Fibroblast of lung (primary cell): Measurements from ENCODE around the gene KCND2. TPM values are rescaled to one million over a fixed set of nuclear protein-coding genes. Genes with fewer than 3 reads are reported as not detected.

Experiments used
- DNase-seq, 2 donors: peaks; one replicate each; pipeline versions ENCODE4 v3.0.0 to v3.0.0-alpha.2; 2010; ENCODE audit warnings: low read depth in 2 of 2
- H2AFZ ChIP-seq: 2 replicates; pipeline ENCODE4 v1.5.1; 2012; ENCODE audit warnings: low read length, control low read depth, inconsistent platforms
- H3K27ac ChIP-seq: 2 replicates; pipeline ENCODE4 v1.5.1; 2011; ENCODE audit warnings: low read length, control low read depth; ENCODE audit not compliant: insufficient read depth
- H3K27me3 ChIP-seq: 2 replicates; pipeline ENCODE4 v1.5.1; 2011; ENCODE audit warnings: mild to moderate bottlenecking, low read length; ENCODE audit not compliant: control insufficient read depth, insufficient read depth
- H3K36me3 ChIP-seq: 2 replicates; pipeline ENCODE4 v1.5.1; 2011; ENCODE audit warnings: low read length; ENCODE audit not compliant: control insufficient read depth, insufficient read depth
- H3K4me1 ChIP-seq: 2 replicates; pipeline ENCODE4 v1.5.1; 2011; ENCODE audit warnings: low read length; ENCODE audit not compliant: control insufficient read depth, insufficient read depth; ENCODE audit errors: extremely low read depth
- H3K4me2 ChIP-seq: 2 replicates; pipeline ENCODE4 v1.5.1; 2011; ENCODE audit warnings: low read length, control low read depth; ENCODE audit not compliant: insufficient read depth; ENCODE audit errors: extremely low read depth
- H3K4me3 ChIP-seq, 4 experiments: fragments of 200-600 bp in 1 of 4; sonication (generic) in 1 of 4; replicated peaks in 1 of 4; 2 replicates each; pipeline ENCODE4 v1.5.1; 2011 to 2016; ENCODE audit warnings: low read length in 4 of 4, low read depth in 3 of 4, mild to moderate bottlenecking in 3 of 4, control low read depth in 2 of 4, inconsistent platforms in 1 of 4, mixed read lengths in 1 of 4; ENCODE audit not compliant: insufficient read depth in 1 of 4; ENCODE audit errors: control extremely low read depth in 1 of 4
- H3K79me2 ChIP-seq: 2 replicates; pipeline ENCODE4 v1.5.1; 2012; ENCODE audit warnings: mild to moderate bottlenecking, low read length, inconsistent platforms; ENCODE audit not compliant: control insufficient read depth, insufficient read depth
- H3K9ac ChIP-seq: 2 replicates; pipeline ENCODE4 v1.5.1; 2011; ENCODE audit warnings: mild to moderate bottlenecking, low read length, control low read depth; ENCODE audit not compliant: insufficient read depth
- H3K9me3 ChIP-seq: 2 replicates; pipeline ENCODE4 v1.5.1; 2012; ENCODE audit warnings: low read depth, low read length; ENCODE audit not compliant: control insufficient read depth, insufficient read depth
- H4K20me1 ChIP-seq: 2 replicates; pipeline ENCODE4 v1.5.1; 2011; ENCODE audit warnings: low read length; ENCODE audit not compliant: control insufficient read depth, insufficient read depth; ENCODE audit errors: extremely low read depth
- EZH2 ChIP-seq: IDR thresholded peaks from 2 replicates; pipeline ENCODE4 v1.5.1; 2012; ENCODE audit warnings: low read length, control low read depth, mild to moderate bottlenecking; ENCODE audit errors: missing control alignments
- polyA plus RNA-seq, 2 donors: library from polyadenylated mRNA; depleted of rRNA in 1 of 2; stranded (reverse) in 1 of 2; unstranded in 1 of 2; fragments of >200 nt; gene quantifications; 2 replicates each; pipeline ENCODE4 v1.2.1, GENCODE V29; 2011 to 2012; ENCODE audit warnings: missing spikeins in 1 of 2
- total RNA-seq: library from RNA; depleted of rRNA; stranded (reverse); fragments of >200 nt; gene quantifications from 2 replicates; pipeline ENCODE4 v1.2.1, GENCODE V29; 2014
- TF ChIP-seq, protein P1 (sequence below), 2 donors: IDR thresholded peaks in 1 of 2; conservative IDR thresholded peaks in 1 of 2; 1 replicate in 1 of 2; 2 replicates in 1 of 2; pipeline ENCODE4 v1.5.1; 2011 to 2012; ENCODE audit warnings: low read length in 2 of 2, control low read depth in 1 of 2, inconsistent platforms in 1 of 2, low read depth in 1 of 2, mild to moderate bottlenecking in 1 of 2

KCND2 gene
- total and polyA plus RNA-seq, 2 donors (not counting 1 experiment from before 2014, with no cell fraction given): 2.1 to 6.1 TPM

DNA sequence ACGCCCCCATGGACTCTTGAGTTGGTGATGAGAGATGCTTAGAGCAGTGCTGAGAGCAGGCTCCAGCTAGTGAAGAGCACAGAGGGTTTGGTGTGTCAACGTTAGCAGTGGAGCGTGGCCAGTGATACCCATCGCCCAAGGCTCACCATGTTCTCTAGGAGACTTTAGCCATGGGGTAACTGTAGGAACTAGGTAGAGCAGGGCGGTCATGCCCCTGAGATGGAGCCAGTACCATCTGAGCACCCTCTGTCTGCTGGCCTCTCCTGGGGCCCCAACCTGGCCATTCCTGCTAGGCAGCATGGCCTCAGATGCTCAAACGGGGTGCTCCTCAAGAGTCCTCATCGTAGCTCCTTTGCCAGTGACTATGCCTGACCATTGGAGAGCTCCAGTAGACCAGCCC lies 179.7 kb downstream of the KCND2 start:
- Histone ChIP-seq H3K4me1 (no peaks in the 10 kb centered on the region), H3K79me2 (no peaks in the 10 kb centered on the region), H2AFZ (no peak overlapping the region), H3K27me3 (no peaks in the 10 kb centered on the region), H3K9me3 (no peaks in the 10 kb centered on the region), H3K4me3 (no peak overlapping the region), H3K36me3 (no peaks in the 10 kb centered on the region), H3K27ac (no peak overlapping the region), H3K4me2 (no peak overlapping the region), H3K9ac (no peak overlapping the region), H4K20me1 (no peaks in the 10 kb centered on the region)
- no peak for DNase-seq
- TF ChIP-seq, protein P1, sequence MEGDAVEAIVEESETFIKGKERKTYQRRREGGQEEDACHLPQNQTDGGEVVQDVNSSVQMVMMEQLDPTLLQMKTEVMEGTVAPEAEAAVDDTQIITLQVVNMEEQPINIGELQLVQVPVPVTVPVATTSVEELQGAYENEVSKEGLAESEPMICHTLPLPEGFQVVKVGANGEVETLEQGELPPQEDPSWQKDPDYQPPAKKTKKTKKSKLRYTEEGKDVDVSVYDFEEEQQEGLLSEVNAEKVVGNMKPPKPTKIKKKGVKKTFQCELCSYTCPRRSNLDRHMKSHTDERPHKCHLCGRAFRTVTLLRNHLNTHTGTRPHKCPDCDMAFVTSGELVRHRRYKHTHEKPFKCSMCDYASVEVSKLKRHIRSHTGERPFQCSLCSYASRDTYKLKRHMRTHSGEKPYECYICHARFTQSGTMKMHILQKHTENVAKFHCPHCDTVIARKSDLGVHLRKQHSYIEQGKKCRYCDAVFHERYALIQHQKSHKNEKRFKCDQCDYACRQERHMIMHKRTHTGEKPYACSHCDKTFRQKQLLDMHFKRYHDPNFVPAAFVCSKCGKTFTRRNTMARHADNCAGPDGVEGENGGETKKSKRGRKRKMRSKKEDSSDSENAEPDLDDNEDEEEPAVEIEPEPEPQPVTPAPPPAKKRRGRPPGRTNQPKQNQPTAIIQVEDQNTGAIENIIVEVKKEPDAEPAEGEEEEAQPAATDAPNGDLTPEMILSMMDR (conservative IDR thresholded peaks at IDR 0.05 in 1 of 2, IDR thresholded peaks at IDR 0.05 in 1 of 2; ENCODE audit: low read depth in 1 of 2, low read length in 2 of 2): no peak
- TF ChIP-seq EZH2: no peak

DNA sequence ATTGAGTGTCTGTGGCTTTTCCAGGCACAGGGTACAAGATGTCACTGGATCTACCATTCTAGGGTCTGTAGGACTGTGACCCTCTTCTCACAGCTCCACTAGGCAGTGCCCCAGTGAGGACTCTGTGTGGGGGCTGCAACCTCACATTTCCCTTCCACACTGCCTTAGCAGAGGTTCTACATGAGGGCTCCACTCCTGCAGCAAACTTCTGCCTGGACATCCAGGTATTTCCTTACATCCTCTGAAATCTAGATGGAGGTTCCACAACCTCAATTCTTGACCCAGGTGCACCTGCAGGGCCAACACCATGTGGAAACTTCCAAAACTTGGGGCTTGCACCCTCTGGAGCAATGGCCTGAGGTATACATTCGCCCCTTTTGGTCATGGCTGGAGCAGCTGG lies 183.7 kb downstream of the KCND2 start:
- no peak overlapping the region for H3K4me2 ChIP-seq
- no peaks in the 10 kb centered on the region for H3K4me1 ChIP-seq
- H3K9ac ChIP-seq: no peak overlapping the region
- no peak for DNase-seq
- no peaks in the 10 kb centered on the region for H4K20me1 ChIP-seq
- H2AFZ ChIP-seq: no peak overlapping the region
- no peak overlapping the region for H3K27ac ChIP-seq
- no peak overlapping the region for H3K4me3 ChIP-seq
- TF ChIP-seq EZH2: no peak
- TF ChIP-seq, protein P1 (conservative IDR thresholded peaks at IDR 0.05 in 1 of 2, IDR thresholded peaks at IDR 0.05 in 1 of 2; ENCODE audit: low read depth in 1 of 2, low read length in 2 of 2): no peak
- H3K27me3 ChIP-seq: no peaks in the 10 kb centered on the region
- H3K9me3 ChIP-seq: no peaks in the 10 kb centered on the region
- H3K36me3 ChIP-seq: no peaks in the 10 kb centered on the region
- H3K79me2 ChIP-seq: no peaks in the 10 kb centered on the region

DNA sequence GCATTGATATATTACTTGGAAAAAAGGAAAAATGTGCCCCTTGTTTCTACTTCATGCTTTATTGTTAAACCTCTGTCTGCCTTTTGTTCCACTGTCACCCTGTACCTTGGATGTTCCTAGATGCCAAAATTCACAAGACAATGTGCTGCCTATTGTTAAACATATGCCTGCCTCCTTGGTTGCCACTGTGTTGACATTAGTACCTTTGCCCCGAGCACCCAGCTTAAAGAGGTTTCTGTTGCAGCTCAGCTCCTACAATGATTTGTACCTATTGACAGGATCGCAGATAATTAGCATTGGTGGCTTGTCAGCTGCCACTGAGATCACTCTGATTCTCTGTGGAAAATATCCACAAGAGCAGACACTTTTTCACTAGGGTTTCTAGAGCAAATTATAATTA lies 188.0 kb downstream of the KCND2 start:
- no peak for TF ChIP-seq EZH2
- TF ChIP-seq, protein P1 (conservative IDR thresholded peaks at IDR 0.05 in 1 of 2, IDR thresholded peaks at IDR 0.05 in 1 of 2; ENCODE audit: low read depth in 1 of 2, low read length in 2 of 2): no peak
- H3K36me3 ChIP-seq: no peaks in the 10 kb centered on the region
- H3K27me3 ChIP-seq: no peaks in the 10 kb centered on the region
- H2AFZ ChIP-seq: no peak overlapping the region
- H3K9ac ChIP-seq: no peak overlapping the region
- no peaks in the 10 kb centered on the region for H3K9me3 ChIP-seq
- no peak overlapping the region for H3K4me3 ChIP-seq
- H4K20me1 ChIP-seq: no peaks in the 10 kb centered on the region
- H3K79me2 ChIP-seq: no peaks in the 10 kb centered on the region
- H3K27ac ChIP-seq: no peak overlapping the region
- DNase-seq: no peak
- no peak overlapping the region for H3K4me2 ChIP-seq
- H3K4me1 ChIP-seq: no peaks in the 10 kb centered on the region
